Trophoblast cell (in vitro differentiated cells and primary cell): Measurements from ENCODE around the gene LZTS2.

Experiments
- DNase-seq, 2 donors: peaks; one replicate each; pipeline ENCODE4 v3.0.0-alpha.2; 2016
- H2AFZ ChIP-seq: 2 replicates; pipeline ENCODE4 v1.6.1; 2013; ENCODE audit warnings: low read length, moderate library complexity, mild to moderate bottlenecking; ENCODE audit not compliant: insufficient read depth, poor library complexity
- H2AK5ac ChIP-seq: 2 replicates; pipeline ENCODE4 v1.6.1; 2013; ENCODE audit warnings: mild to moderate bottlenecking, low read length
- H2BK120ac ChIP-seq: 2 replicates; pipeline ENCODE4 v1.6.1; 2013; ENCODE audit warnings: low read length, mild to moderate bottlenecking, moderate library complexity; ENCODE audit not compliant: insufficient read depth, poor library complexity
- H2BK12ac ChIP-seq: 2 replicates; pipeline ENCODE4 v1.6.1; 2013; ENCODE audit warnings: mild to moderate bottlenecking, low read length, moderate library complexity
- H2BK5ac ChIP-seq: 2 replicates; pipeline ENCODE4 v1.6.1; 2013; ENCODE audit warnings: low read length, low read depth, moderate library complexity, mild to moderate bottlenecking; ENCODE audit not compliant: poor library complexity
- H3K14ac ChIP-seq: 2 replicates; pipeline ENCODE4 v1.6.1; 2013; ENCODE audit warnings: mild to moderate bottlenecking, low read length
- H3K18ac ChIP-seq: 2 replicates; pipeline ENCODE4 v1.6.1; 2013; ENCODE audit warnings: mild to moderate bottlenecking, low read length
- H3K23ac ChIP-seq: 2 replicates; pipeline ENCODE4 v1.6.1; 2013; ENCODE audit warnings: low read length
- H3K27ac ChIP-seq: 2 replicates; pipeline ENCODE4 v1.5.1; 2013; ENCODE audit warnings: low read depth, mild to moderate bottlenecking, inconsistent platforms, low read length, moderate library complexity
- H3K27me3 ChIP-seq: 2 replicates; pipeline ENCODE4 v1.6.1; 2013; ENCODE audit warnings: inconsistent platforms, mild to moderate bottlenecking, low read length, moderate library complexity; ENCODE audit not compliant: insufficient read depth
- H3K36me3 ChIP-seq, 2 experiments: 1 replicate in 1 of 2; 2 replicates in 1 of 2; pipeline ENCODE4 v1.6.1; 2013; ENCODE audit warnings: low read length in 2 of 2, mild to moderate bottlenecking in 2 of 2, moderate library complexity in 1 of 2; ENCODE audit not compliant: insufficient read depth in 2 of 2, control insufficient read depth in 1 of 2
- H3K4ac ChIP-seq: 2 replicates; pipeline ENCODE4 v1.6.1; 2013; ENCODE audit warnings: low read depth, mild to moderate bottlenecking, low read length, moderate library complexity
- H3K4me1 ChIP-seq, 2 experiments: 1 replicate in 1 of 2; 2 replicates in 1 of 2; pipeline ENCODE4 v1.6.1; 2013; ENCODE audit warnings: low read length in 2 of 2, mild to moderate bottlenecking in 2 of 2, moderate library complexity in 1 of 2; ENCODE audit not compliant: insufficient read depth in 2 of 2, control insufficient read depth in 1 of 2
- H3K4me2 ChIP-seq: 2 replicates; pipeline ENCODE4 v1.6.1; 2013; ENCODE audit warnings: inconsistent platforms, mild to moderate bottlenecking, low read length, moderate library complexity
- H3K4me3 ChIP-seq: 2 replicates; pipeline ENCODE4 v1.5.1; 2013; ENCODE audit warnings: mild to moderate bottlenecking, low read depth, low read length, inconsistent platforms
- H3K79me1 ChIP-seq: one replicate; pipeline ENCODE4 v1.6.1; 2013; ENCODE audit warnings: low read length
- H3K79me2 ChIP-seq: 2 replicates; pipeline ENCODE4 v1.6.1; 2013; ENCODE audit warnings: low read length, mild to moderate bottlenecking; ENCODE audit not compliant: control insufficient read depth, insufficient read depth, poor library complexity
- H3K9ac ChIP-seq: 2 replicates; pipeline ENCODE4 v1.6.1; 2013; ENCODE audit warnings: mild to moderate bottlenecking, low read length
- H3K9me3 ChIP-seq: 2 replicates; pipeline ENCODE4 v1.6.1; 2013; ENCODE audit warnings: low read depth, mild to moderate bottlenecking, control low read depth, inconsistent platforms, low read length; ENCODE audit not compliant: insufficient read depth
- H4K12ac ChIP-seq: 2 replicates; pipeline ENCODE4 v1.6.1; 2013; ENCODE audit warnings: low read depth, mild to moderate bottlenecking, low read length, moderate library complexity
- H4K8ac ChIP-seq: 2 replicates; pipeline ENCODE4 v1.6.1; 2013; ENCODE audit warnings: low read depth, mild to moderate bottlenecking, low read length, moderate library complexity
- H4K91ac ChIP-seq: one replicate; pipeline ENCODE4 v1.6.1; 2013; ENCODE audit warnings: low read depth, mild to moderate bottlenecking, low read length, moderate library complexity
- WGBS: extraction: QIAGEN DNeasy Blood & Tissue Kit; methylation state at CpG from one replicate; pipeline ENCODE4 v1.1.7; 2013; ENCODE audit warnings: missing lambda C conversion rate; ENCODE audit not compliant: insufficient read length, insufficient coverage; ENCODE audit errors: extremely low coverage; 5-methylcytosine and 5-hydroxymethylcytosine counted together

The LZTS2 gene

DNA sequence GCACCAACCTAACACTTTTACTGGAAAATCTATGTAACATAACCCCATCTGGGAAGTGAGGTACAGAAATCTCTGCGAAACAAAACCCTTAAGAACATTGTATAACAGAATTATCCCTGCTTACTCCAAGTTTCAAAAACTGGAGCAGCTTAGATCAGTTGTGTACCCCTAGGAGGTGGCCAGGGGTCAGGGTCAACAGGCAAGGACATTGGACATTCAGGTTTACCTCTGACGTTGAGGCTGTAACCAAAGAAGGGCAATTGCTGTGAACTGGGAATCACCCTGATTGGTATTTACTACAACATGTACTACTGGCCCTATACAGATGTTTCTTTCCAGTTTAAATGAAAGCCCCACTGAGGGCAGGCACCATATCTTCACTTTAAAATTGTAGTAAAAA lies 44.5 kb downstream of the LZTS2 start:
- Histone ChIP-seq H4K12ac (no peak overlapping the region), H2BK120ac (no peak overlapping the region), H3K4ac (no peak overlapping the region), H3K18ac (no peak overlapping the region), H2AFZ (no peak overlapping the region), H4K91ac (no peak overlapping the region), H3K79me1 (peaks cover 7% of the 10 kb centered on the region), H2BK12ac (no peak overlapping the region), H3K4me1 (peaks cover 6% of the 10 kb centered on the region in 2 experiments), H3K4me3 (no peak overlapping the region), H3K14ac (no peak overlapping the region), H3K79me2 (peaks cover 2% of the 10 kb centered on the region), H3K9ac (no peak overlapping the region), H3K9me3 (peaks cover 2% of the 10 kb centered on the region), H3K27ac (no peak overlapping the region), H3K4me2 (no peak overlapping the region), H2AK5ac (no peak overlapping the region), H4K8ac (no peak overlapping the region), H3K36me3 (no peaks in the 10 kb centered on the region), H3K27me3 (peaks cover 34% of the 10 kb centered on the region), H2BK5ac (no peak overlapping the region), H3K23ac (no peak overlapping the region)
- no CpG with 5 or more reads among the region's 2 CpGs for WGBS
- DNase-seq = no peak

- Histone ChIP-seq H3K4me1 (peaks cover 8 to 10% of the 10 kb centered on the region in 2 experiments), H3K18ac (no peak overlapping the region), H2BK5ac (no peak overlapping the region), H2AFZ (no peak overlapping the region), H4K91ac (no peak overlapping the region), H2BK12ac (no peak overlapping the region), H3K23ac (no peak overlapping the region), H4K12ac (no peak overlapping the region), H3K27ac (no peak overlapping the region), H3K27me3 (peaks cover 43% of the 10 kb centered on the region), H3K4me2 (no peak overlapping the region), H3K9ac (no peak overlapping the region), H3K4ac (no peak overlapping the region), H3K14ac (no peak overlapping the region), H2AK5ac (no peak overlapping the region), H3K9me3 (peaks cover 2% of the 10 kb centered on the region), H3K4me3 (no peak overlapping the region), H3K79me2 (peaks cover 2% of the 10 kb centered on the region), H2BK120ac (no peak overlapping the region), H3K36me3 (no peaks in the 10 kb centered on the region), H3K79me1 (peaks cover 7% of the 10 kb centered on the region), H4K8ac (no peak overlapping the region)
- DNase-seq = no peak
- no CpG with 5 or more reads among the region's 25 CpGs for WGBS
Measured at GRCh38 chr10:101046332-101047238, 47.0 kb downstream of the LZTS2 start.

GRCh38 chr10:101047268-101047667 lies 47.7 kb downstream of the LZTS2 start:
- Histone ChIP-seq H2BK12ac (no peak overlapping the region), H3K23ac (no peak overlapping the region), H4K12ac (no peak overlapping the region), H2AK5ac (no peak overlapping the region), H3K79me2 (peaks cover 2% of the 10 kb centered on the region), H3K4me2 (no peak overlapping the region), H4K8ac (no peak overlapping the region), H3K9ac (no peak overlapping the region), H3K4me1 (peaks cover 7 to 10% of the 10 kb centered on the region in 2 experiments), H3K9me3 (peaks cover 2% of the 10 kb centered on the region), H3K27ac (no peak overlapping the region), H3K79me1 (peaks cover 7% of the 10 kb centered on the region), H3K4ac (no peak overlapping the region), H3K27me3 (peaks cover 43% of the 10 kb centered on the region), H3K18ac (no peak overlapping the region), H3K4me3 (no peak overlapping the region), H3K36me3 (no peaks in the 10 kb centered on the region), H3K14ac (no peak overlapping the region), H4K91ac (no peak overlapping the region), H2BK120ac (no peak overlapping the region), H2BK5ac (no peak overlapping the region), H2AFZ (no peak overlapping the region)
- no peak for DNase-seq
- no CpG with 5 or more reads among the region's 16 CpGs for WGBS

DNA sequence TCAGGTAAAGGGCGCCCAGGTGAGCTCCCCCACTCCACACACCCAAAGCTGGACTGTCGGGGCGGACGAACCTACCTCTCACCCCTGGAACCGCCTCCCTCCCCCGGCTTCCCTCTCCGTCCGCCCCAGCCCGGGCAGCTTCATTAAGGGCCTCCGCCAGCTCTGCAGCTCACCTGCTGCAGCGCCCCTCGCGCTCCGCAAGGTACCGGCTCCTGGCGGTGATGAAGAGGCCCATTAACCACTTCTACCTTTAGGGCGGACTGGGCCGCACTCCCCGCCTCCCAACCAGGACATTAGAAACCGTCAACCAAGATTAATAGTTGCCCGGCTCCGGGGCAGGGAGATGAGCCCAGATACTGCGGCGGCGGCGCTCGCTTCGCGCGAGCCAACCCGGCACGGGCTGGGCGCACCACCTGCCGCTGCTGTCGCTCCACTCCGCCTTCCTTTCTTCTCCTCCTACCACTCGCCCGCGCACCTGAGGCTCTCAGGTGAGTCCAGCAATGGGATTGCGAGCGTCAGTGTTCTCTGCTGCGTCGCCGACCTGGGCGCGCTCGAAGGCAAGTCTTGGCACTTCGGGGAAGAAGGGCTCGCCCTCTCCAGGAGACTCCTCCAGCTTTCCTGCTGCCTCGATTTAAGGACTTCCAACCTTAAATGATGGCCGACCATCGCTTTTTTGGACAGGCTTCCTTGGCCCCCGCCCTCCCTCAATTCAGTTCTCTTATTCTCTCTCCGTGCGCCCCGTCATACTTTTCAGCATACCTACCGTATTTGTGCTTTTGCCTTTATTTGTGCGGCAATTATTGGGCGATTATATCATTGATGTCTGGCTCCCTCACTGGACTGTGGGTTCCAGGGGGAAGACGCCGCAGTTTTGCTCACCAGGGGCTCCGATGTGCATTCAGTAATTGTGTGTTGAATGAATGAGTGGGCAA lies 48.6 kb downstream of the LZTS2 start:
- peaks cover 2% of the 10 kb centered on the region for H3K9me3 ChIP-seq
- no peak overlapping the region for H2AFZ ChIP-seq
- no peak overlapping the region for H3K4ac ChIP-seq
- H3K79me2 ChIP-seq = no peaks in the 10 kb centered on the region
- no peak overlapping the region for H3K4me2 ChIP-seq
- no peak overlapping the region for H2BK120ac ChIP-seq
- H3K79me1 ChIP-seq = no peaks in the 10 kb centered on the region
- no peak overlapping the region for H3K23ac ChIP-seq
- H4K12ac ChIP-seq = no peak overlapping the region
- no peak overlapping the region for H3K4me3 ChIP-seq
- DNase-seq = peak in 1 of 2 donors; percentile 44
- H3K14ac ChIP-seq = no peak overlapping the region
- H3K18ac ChIP-seq = no peak overlapping the region
- H3K27ac ChIP-seq = no peak overlapping the region
- H2BK5ac ChIP-seq = no peak overlapping the region
- no peak overlapping the region for H2AK5ac ChIP-seq
- peaks cover 43% of the 10 kb centered on the region for H3K27me3 ChIP-seq
- H3K4me1 ChIP-seq = peaks cover 5 to 7% of the 10 kb centered on the region in 2 experiments
- no peak overlapping the region for H3K9ac ChIP-seq
- H3K36me3 ChIP-seq = no peaks in the 10 kb centered on the region
- no peak overlapping the region for H4K91ac ChIP-seq
- WGBS = no CpG with 5 or more reads among the region's 62 CpGs
- no peak overlapping the region for H2BK12ac ChIP-seq
- no peak overlapping the region for H4K8ac ChIP-seq
